ENCODE results near the gene TMEM40.
A peak's percentile ranks its signal among the peaks of the same experiment; 100 is the strongest.

Gene TMEM40

GRCh38 chr3:12758025-12758781 lies 856 bp downstream of the TMEM40 start (continued):
- TF ChIP-seq ZIC2 (tag by site-specific recombination; IDR thresholded peaks at IDR 0.05) (peak; percentile 19; the same call in 1 of the 2 replicates), ZNF223 (tag by site-specific recombination; IDR thresholded peaks at IDR 0.05) (no peak), ZNF404 (tag by site-specific recombination; IDR thresholded peaks at IDR 0.05) (no peak), ZNF596 (tag by site-specific recombination; IDR thresholded peaks at IDR 0.05) (0 out of 2 replicates have a peak, but pooled peaks have one; percentile 15), ZNF335 (tag by site-specific recombination; conservative IDR thresholded peaks at IDR 0.05) (peak; percentile 86), ZNF366 (tag by site-specific recombination; conservative IDR thresholded peaks at IDR 0.05) (peak; percentile 49), REPIN1 (tag by site-specific recombination; IDR thresholded peaks at IDR 0.05; ENCODE audit: low read depth) (no peak), ZNF623 (tag by site-specific recombination; IDR thresholded peaks at IDR 0.05) (no peak), PRDM1 (tag by site-specific recombination; IDR thresholded peaks at IDR 0.05) (peak; percentile 59), ZBTB20 (tag by site-specific recombination; IDR thresholded peaks at IDR 0.05) (0 out of 2 replicates have a peak, but pooled peaks have one; percentile 25), ZNF555 (tag by site-specific recombination; conservative IDR thresholded peaks at IDR 0.05) (no peak), PRDM10 (tag by site-specific recombination; IDR thresholded peaks at IDR 0.05) (0 out of 2 replicates have a peak, but pooled peaks have one; percentile 40), ZNF398 (tag by site-specific recombination; IDR thresholded peaks at IDR 0.05) (peak; percentile 76), ZBTB17 (tag by site-specific recombination; IDR thresholded peaks at IDR 0.05) (peak; percentile 75), GLIS2 (tag by site-specific recombination; IDR thresholded peaks at IDR 0.05) (peak; percentile 49; the same call in 1 of the 2 replicates), ZNF23 (tag by site-specific recombination; IDR thresholded peaks at IDR 0.05; ENCODE audit: borderline replicate concordance) (no peak), ZBTB48 (tag by site-specific recombination; IDR thresholded peaks at IDR 0.05) (peak; percentile 94), HOXC10 (CRISPR knock-in tag; IDR thresholded peaks at IDR 0.05) (no peak), ZFP37 (tag by site-specific recombination; IDR thresholded peaks at IDR 0.05) (no peak)

- H3K4me1 ChIP-seq (ENCODE audit: control insufficient read depth, insufficient read depth, low read length): peaks cover 6% of the 10 kb centered on the region
- no peak overlapping the region for H3K27ac ChIP-seq (ENCODE audit: extremely low read depth, low read depth, low read length)
- no peak for TF ChIP-seq MEIS1 (CRISPR knock-in tag; IDR thresholded peaks at IDR 0.05; ENCODE audit: borderline replicate concordance)
- TF ChIP-seq KLF9 (tag by site-specific recombination; IDR thresholded peaks at IDR 0.05; ENCODE audit: low read depth): no peak
- no peak for TF ChIP-seq ZNF302 (tag by site-specific recombination; IDR thresholded peaks at IDR 0.05; ENCODE audit: low read depth)
- TF ChIP-seq ZNF10 (tag by site-specific recombination; IDR thresholded peaks at IDR 0.05): no peak
- TF ChIP-seq GLIS1 (tag by site-specific recombination; IDR thresholded peaks at IDR 0.05): no peak
- no peak for TF ChIP-seq YY1 (tag by site-specific recombination; IDR thresholded peaks at IDR 0.05)
- no peak for TF ChIP-seq ZNF623 (tag by site-specific recombination; IDR thresholded peaks at IDR 0.05)
- TF ChIP-seq ZNF423 (tag by site-specific recombination; IDR thresholded peaks at IDR 0.05): no peak
- no peak for TF ChIP-seq ZBTB1 (tag by site-specific recombination; IDR thresholded peaks at IDR 0.05)
- no peaks in the 10 kb centered on the region for H3K36me3 ChIP-seq (ENCODE audit: control insufficient read depth in 2 of 2, insufficient read depth in 1 of 2, low read length in 2 of 2)
- CTCF ChIA-PET: interaction anchor here (0.6 kb wide), 1 partner anchor 1715 kb away, joined by 3 read pairs; no protein-coding TSS in a partner anchor
- H3K4me3 ChIP-seq (ENCODE audit: low read depth, low read length): no peak overlapping the region
- POLR2A ChIA-PET: interaction anchor here (0.6 kb wide), 1 partner anchor 136 kb away, joined by 3 read pairs; no protein-coding TSS in a partner anchor
- no peaks in the 10 kb centered on the region for H3K9me3 ChIP-seq (ENCODE audit: control insufficient read depth, insufficient read depth, low read depth, low read length)
Observed at GRCh38 chr3:12756635-12757034, 2.4 kb downstream of the TMEM40 start.

Data from HEK293 (cell line).